ENCODE measurements around the gene NOC4L. TPM values are rescaled to one million over a fixed set of nuclear protein-coding genes. Genes with fewer than 3 reads are reported as not detected.

The NOC4L gene
- total RNA-seq, 3 donors from 2014 or later, result 85.3 to 92.5 (median 89.0) TPM

GRCh38 chr12:132179431-132180362 is 35.4 kb downstream of the NOC4L start:
- no peak overlapping the region for H3K4me3 Mint-ChIP-seq
- no peaks in the 10 kb centered on the region for H3K27me3 Mint-ChIP-seq (ENCODE audit: low read depth)
- peaks cover 26% of the 10 kb centered on the region for H3K4me1 Mint-ChIP-seq (ENCODE audit: low read depth)
- no peaks in the 10 kb centered on the region for H3K9me3 Mint-ChIP-seq
- H3K36me3 Mint-ChIP-seq (ENCODE audit: insufficient read depth), result no peaks in the 10 kb centered on the region
- no peak for DNase-seq
- no peak for ATAC-seq

GRCh38 chr12:132180648-132181546 is 36.6 kb downstream of the NOC4L start:
- peaks cover 33% of the 10 kb centered on the region for H3K4me1 Mint-ChIP-seq (ENCODE audit: low read depth)
- H3K9me3 Mint-ChIP-seq, result no peaks in the 10 kb centered on the region
- no peak overlapping the region for H3K4me3 Mint-ChIP-seq
- no peaks in the 10 kb centered on the region for H3K36me3 Mint-ChIP-seq (ENCODE audit: insufficient read depth)
- DNase-seq, result no peak
- H3K27me3 Mint-ChIP-seq (ENCODE audit: low read depth), result no peaks in the 10 kb centered on the region
- ATAC-seq, result no peak

GRCh38 chr12:132181570-132182200 is 37.4 kb downstream of the NOC4L start:
- Mint-ChIP-seq H3K4me1 (ENCODE audit: low read depth) (peaks cover 39% of the 10 kb centered on the region), H3K27me3 (ENCODE audit: low read depth) (no peaks in the 10 kb centered on the region), H3K9me3 (no peaks in the 10 kb centered on the region), H3K36me3 (ENCODE audit: insufficient read depth) (no peaks in the 10 kb centered on the region), H3K4me3 (no peak overlapping the region)
- ATAC-seq (no peak), DNase-seq (no peak)

- Mint-ChIP-seq H3K4me1 (ENCODE audit: low read depth) (peaks cover 44% of the 10 kb centered on the region), H3K9me3 (no peaks in the 10 kb centered on the region)
- DNase-seq, result no peak
These were observed 38.0 kb downstream of the NOC4L start for GRCh38 chr12:132182206-132182710.

GRCh38 chr12:132182711-132183365 is 38.6 kb downstream of the NOC4L start:
- DNase-seq, result no peak
- peaks cover 49% of the 10 kb centered on the region for H3K4me1 Mint-ChIP-seq (ENCODE audit: low read depth)

More at GRCh38 chr12:132182206-132182710, 38.0 kb downstream of the NOC4L start:
- Mint-ChIP-seq H3K36me3 (ENCODE audit: insufficient read depth) (no peaks in the 10 kb centered on the region), H3K4me3 (no peak overlapping the region), H3K27me3 (ENCODE audit: low read depth) (no peaks in the 10 kb centered on the region)
- no peak for ATAC-seq

GRCh38 chr12:132185705-132186104 is 41.4 kb downstream of the NOC4L start:
- no peaks in the 10 kb centered on the region for H3K9me3 Mint-ChIP-seq
- peak overlapping the region; percentile 80 for H3K4me3 Mint-ChIP-seq
- no peaks in the 10 kb centered on the region for H3K36me3 Mint-ChIP-seq (ENCODE audit: insufficient read depth)
- H3K4me1 Mint-ChIP-seq (ENCODE audit: low read depth), result peaks cover 42% of the 10 kb centered on the region
- no peak for ATAC-seq
- no peaks in the 10 kb centered on the region for H3K27me3 Mint-ChIP-seq (ENCODE audit: low read depth)
- DNase-seq, result no peak

More at GRCh38 chr12:132182711-132183365, 38.6 kb downstream of the NOC4L start:
- ATAC-seq, result no peak
- Mint-ChIP-seq H3K36me3 (ENCODE audit: insufficient read depth) (no peaks in the 10 kb centered on the region), H3K27me3 (ENCODE audit: low read depth) (no peaks in the 10 kb centered on the region), H3K4me3 (no peak overlapping the region), H3K9me3 (no peaks in the 10 kb centered on the region)

- H3K4me1 Mint-ChIP-seq (ENCODE audit: low read depth), result peaks cover 48% of the 10 kb centered on the region
- H3K4me3 Mint-ChIP-seq, result peak overlapping the region; percentile 80
- no peaks in the 10 kb centered on the region for H3K27me3 Mint-ChIP-seq (ENCODE audit: low read depth)
- DNase-seq, result no peak
- ATAC-seq, result no peak
- no peaks in the 10 kb centered on the region for H3K9me3 Mint-ChIP-seq
- H3K36me3 Mint-ChIP-seq (ENCODE audit: insufficient read depth), result no peaks in the 10 kb centered on the region
These were observed 42.1 kb downstream of the NOC4L start for GRCh38 chr12:132186208-132186856.

GRCh38 chr12:132186857-132187620 is 42.8 kb downstream of the NOC4L start:
- Mint-ChIP-seq H3K9me3 (no peaks in the 10 kb centered on the region), H3K36me3 (ENCODE audit: insufficient read depth) (no peaks in the 10 kb centered on the region), H3K4me1 (ENCODE audit: low read depth) (peaks cover 48% of the 10 kb centered on the region), H3K4me3 (peak overlapping the region; percentile 80), H3K27me3 (ENCODE audit: low read depth) (no peaks in the 10 kb centered on the region)
- ATAC-seq (no peak), DNase-seq (no peak)

GRCh38 chr12:132187646-132188450 is 43.6 kb downstream of the NOC4L start:
- peak overlapping the region; percentile 62 for H3K4me3 Mint-ChIP-seq
- DNase-seq (no peak), ATAC-seq (no peak)
- peaks cover 45% of the 10 kb centered on the region for H3K4me1 Mint-ChIP-seq (ENCODE audit: low read depth)
- H3K9me3 Mint-ChIP-seq, result no peaks in the 10 kb centered on the region
- H3K27me3 Mint-ChIP-seq (ENCODE audit: low read depth), result no peaks in the 10 kb centered on the region
- no peaks in the 10 kb centered on the region for H3K36me3 Mint-ChIP-seq (ENCODE audit: insufficient read depth)

- no peaks in the 10 kb centered on the region for H3K36me3 Mint-ChIP-seq (ENCODE audit: insufficient read depth)
- peaks cover 45% of the 10 kb centered on the region for H3K4me1 Mint-ChIP-seq (ENCODE audit: low read depth)
- ATAC-seq (no peak), DNase-seq (no peak)
- peaks cover 4% of the 10 kb centered on the region for H3K9me3 Mint-ChIP-seq
- no peaks in the 10 kb centered on the region for H3K27me3 Mint-ChIP-seq (ENCODE audit: low read depth)
- peak overlapping the region; percentile 62 for H3K4me3 Mint-ChIP-seq
These were observed 44.2 kb downstream of the NOC4L start for GRCh38 chr12:132188451-132188901.

- Mint-ChIP-seq H3K9me3 (peaks cover 7% of the 10 kb centered on the region), H3K4me1 (ENCODE audit: low read depth) (peaks cover 45% of the 10 kb centered on the region), H3K4me3 (peak overlapping the region; percentile 91), H3K36me3 (ENCODE audit: insufficient read depth) (no peaks in the 10 kb centered on the region), H3K27me3 (ENCODE audit: low read depth) (no peaks in the 10 kb centered on the region)
- no peak for DNase-seq
- peak in 1 of 2 donors; percentile 0 for ATAC-seq
These were observed 44.7 kb downstream of the NOC4L start for GRCh38 chr12:132188916-132189325.
